ENCODE data around the gene ZNF223.

Gene ZNF223

DNA sequence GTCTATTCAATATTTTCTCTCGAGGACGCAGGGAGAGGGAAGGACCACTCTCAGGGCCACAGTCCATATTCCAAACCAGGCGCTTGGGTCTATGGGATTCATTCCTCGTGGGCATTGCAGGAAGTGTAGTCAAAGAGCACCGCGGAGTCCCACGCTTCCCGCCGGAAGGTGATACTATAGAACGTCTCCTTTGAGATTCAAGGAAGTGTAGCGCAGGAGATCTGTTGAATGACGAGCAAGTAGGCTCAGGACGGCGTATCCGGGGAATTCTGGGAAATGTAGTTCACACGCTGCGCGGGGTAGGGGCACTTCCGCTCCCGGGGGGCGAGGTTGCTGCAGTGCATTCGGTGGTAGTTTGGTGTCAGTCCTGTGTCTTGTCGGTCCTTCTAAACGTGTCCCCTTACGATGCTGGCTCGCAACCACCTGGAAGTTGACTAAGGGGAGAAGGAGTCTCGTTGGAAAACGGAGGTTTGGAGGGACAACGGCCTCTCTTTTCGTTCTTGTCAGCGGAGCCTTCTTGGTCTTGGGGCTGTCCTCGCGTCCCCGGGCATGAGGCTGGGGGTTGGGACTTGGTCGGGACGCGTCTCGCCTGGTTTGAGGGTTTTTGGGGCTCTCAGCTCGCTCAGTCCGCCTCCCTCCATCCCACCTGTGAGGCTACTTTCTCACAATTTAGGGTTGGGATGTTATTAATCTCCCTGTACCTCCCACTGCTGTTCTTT is 20.1 kb downstream of the ZNF223 start, which contains the start of gene ZNF284:
Gene ZNF284, plus strand, starts transcription at position 336 of the 719 bp plus-strand sequence. CDS start 4,231 bp downstream, outside the sequence.
- DNase-seq (ENCODE audit: low read depth in 2 of 2) = peak; percentile 74 to 75

DNA sequence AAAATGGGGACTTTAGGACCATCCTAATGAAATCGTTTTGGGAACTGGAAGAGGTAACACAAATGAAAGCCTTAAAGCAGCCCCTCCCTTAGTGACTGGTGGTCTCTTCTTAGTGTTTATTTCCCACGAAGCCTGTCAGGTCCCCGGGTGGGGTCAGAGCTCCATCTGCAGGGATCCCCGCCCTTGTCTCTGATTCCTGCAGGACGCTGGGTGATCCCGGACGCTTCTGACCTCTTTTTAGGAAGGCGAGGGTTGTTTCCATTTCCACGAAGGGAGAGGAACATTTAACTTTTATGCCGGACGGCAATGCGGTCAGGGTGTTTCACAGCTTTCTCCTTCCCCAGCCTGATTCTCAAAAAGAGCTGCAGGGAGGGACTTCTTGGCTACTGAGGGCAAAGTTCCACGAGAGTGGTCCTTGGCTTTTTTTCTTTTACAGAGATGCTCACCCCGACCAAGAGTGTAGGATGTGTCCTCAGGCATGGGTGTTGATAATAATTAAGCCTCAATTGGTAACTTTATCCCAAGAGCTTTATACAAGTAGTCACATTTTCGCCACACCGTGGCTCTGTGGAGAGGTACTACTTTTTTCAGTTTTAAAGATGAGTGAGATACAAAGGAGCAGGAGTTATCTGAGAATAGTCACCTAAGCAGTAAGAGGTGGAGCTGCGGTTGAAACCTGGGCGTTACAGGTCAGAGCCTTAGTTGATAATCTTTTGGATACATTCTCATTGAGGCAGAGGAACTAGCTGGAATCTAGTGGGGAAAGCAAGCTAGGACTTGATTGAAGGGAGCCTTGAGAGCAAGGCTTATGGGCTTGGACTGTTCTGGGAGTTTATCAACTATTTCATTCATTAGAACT is 20.9 kb downstream of the ZNF223 start:
- no peak for DNase-seq (ENCODE audit: low read depth in 2 of 2)

DNA sequence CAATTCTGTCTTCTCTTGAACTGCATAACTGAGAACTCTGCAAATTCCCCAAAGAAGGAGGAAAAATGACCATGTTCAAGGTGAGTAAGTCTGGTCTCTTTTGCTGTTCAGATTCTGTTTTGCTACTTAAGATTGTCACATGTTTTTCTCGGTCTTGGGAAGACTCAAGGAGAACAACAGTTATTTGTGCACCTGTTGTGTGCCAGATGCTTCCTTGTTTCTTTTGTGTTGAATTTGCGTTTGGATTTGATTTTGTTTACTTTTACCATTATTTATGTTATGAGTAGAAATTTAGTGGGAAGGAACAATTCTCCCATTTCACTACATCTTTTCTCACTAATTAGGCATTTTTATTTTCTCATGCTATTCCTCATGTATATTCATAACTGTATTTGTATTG is 24.5 kb downstream of the ZNF223 start:
- no peak for DNase-seq (ENCODE audit: low read depth in 2 of 2)

DNA sequence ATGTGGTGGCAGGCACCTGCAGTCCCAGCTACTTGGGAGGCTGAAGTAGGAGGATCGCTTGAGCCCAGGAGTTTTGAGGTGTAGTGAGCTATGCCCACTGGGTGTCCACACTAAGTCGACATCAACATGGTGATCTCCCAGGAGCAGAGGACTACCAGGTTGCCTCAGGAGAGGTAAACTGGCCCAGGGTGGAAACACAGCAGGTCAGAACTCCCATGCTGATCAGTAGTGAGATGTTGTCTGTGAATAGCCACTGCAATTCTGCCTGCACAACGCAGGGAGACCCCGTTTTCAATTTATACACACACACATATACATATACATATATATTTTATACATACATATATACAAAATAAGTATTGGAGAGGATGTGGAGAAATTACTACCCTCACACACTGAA is 40.3 kb downstream of the ZNF223 start:
- no peak for DNase-seq (ENCODE audit: low read depth in 2 of 2)

DNA sequence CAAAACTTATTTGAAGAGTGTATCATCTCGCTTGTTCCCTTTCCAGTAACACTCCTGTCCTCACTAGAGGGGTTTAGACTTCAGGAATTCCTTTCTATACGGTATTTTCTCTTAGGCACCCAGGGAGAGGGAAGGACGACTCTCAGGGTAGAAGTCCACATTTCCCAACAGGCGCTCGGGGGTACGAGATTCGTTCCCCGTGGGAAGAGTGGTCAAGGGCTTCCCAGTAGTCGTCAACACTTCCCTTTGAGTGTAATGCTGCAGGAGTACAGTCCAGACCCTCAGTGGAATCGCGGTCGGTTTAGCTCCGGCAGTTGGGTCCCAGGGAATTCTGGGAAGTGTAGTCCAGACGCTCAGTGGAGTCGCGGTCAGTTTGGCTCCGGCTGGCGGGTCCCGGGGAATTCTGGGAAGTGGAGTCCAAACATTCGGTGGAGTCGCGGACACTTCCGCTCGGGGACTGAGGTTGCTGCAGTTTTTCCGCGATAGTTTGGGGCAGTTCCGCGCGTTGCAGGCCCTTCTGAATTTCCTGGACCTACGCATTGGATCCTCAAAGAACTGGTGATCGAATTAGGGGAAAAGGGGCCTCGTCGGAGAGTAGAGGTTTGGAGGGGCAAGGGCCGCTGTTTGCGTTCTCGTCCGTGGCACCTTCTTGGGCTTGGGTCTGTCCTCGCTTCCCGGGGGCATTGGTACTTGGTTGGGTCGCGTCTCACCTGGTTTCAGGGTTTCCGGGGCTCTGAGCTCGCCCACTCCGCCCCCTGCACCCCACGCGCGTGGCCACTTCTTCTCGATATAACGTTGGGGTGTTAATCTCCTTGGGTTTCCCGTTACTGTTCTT is 42.3 kb downstream of the ZNF223 start, which contains the start of gene ZNF224:
Gene ZNF224, plus strand, starts transcription at position 431 of the 835 bp plus-strand sequence. CDS start 3,513 bp downstream, outside the sequence.
- peak; percentile 74 to 81 for DNase-seq (ENCODE audit: low read depth in 2 of 2)

DNA sequence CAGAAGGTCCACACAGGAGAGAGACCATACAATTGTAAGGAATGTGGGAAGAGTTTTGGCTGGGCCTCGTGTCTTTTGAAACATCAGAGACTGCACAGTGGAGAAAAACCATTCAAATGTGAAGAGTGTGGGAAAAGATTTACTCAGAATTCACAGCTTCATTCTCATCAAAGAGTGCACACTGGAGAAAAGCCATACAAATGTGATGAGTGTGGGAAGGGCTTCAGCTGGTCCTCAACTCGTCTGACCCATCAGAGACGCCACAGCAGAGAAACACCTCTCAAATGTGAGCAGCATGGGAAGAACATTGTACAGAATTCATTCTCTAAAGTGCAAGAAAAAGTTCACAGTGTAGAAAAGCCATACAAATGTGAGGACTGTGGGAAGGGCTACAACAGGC is 55.9 kb downstream of the ZNF223 start:
- no peak for DNase-seq (ENCODE audit: low read depth in 2 of 2)

DNA sequence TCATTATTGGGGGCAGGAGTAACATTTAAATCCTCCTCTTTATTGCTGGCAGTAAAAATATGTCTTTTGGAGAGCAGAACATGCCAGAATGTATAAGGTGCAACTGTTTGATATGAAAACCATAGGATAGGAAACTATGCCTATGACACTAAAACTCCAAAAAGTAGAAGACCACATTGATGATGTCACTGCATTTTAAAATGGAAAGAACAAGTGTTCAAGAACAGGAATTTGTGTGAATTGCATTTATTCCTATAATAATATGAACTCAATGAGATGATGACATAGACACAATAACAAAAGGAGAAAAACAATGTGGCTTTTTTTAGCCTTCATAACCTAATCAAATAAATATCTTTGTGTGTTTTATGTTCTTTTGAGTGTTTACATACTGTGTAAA is 57.6 kb downstream of the ZNF223 start:
- DNase-seq (ENCODE audit: low read depth in 2 of 2) = no peak

DNA sequence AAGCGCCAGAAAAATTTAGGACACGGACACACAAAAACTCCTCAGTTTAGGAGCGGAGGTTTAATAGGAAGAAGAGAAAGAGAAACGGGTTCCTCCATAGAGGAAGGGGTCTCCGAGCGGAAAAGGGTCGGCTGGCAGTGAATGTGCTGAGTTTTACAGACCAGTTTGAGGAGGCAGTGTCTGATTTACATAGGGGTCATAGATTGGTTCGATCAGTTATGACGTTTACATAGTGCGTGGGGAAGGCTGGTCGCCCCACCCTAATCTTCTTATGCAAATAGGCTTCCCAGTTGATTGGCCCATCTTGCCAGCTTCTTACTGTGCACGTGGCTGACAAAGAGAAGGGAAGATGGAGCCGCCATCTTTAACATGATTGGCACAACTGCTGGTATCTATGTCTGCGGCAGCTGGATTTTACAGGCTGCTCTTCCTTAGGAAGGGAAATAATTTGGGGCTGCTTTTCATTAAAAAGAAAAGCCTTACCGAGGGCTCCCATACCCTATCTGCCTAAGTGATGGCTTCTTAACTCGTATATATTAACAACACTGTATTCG is 60.2 kb downstream of the ZNF223 start:
- peak; percentile 53 to 56 for DNase-seq (ENCODE audit: low read depth in 2 of 2)

DNA sequence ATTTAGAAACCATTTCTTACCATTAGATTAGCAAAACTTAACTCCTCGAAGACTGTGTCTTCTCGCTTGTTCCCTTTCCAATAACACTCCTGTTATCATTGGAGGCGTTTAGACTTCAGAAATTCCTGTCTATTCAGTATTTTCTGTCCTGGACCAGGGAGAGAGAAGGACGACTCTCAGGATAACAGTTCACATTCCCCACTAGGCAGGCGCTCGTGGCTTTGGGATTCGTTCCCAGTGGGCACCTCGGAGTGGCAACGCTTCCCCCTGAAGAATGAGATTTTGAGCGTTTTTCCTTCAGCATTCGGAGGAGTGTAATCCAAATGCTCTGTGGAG is 60.9 kb downstream of the ZNF223 start:
- DNase-seq (ENCODE audit: low read depth in 2 of 2) = no peak

DNA sequence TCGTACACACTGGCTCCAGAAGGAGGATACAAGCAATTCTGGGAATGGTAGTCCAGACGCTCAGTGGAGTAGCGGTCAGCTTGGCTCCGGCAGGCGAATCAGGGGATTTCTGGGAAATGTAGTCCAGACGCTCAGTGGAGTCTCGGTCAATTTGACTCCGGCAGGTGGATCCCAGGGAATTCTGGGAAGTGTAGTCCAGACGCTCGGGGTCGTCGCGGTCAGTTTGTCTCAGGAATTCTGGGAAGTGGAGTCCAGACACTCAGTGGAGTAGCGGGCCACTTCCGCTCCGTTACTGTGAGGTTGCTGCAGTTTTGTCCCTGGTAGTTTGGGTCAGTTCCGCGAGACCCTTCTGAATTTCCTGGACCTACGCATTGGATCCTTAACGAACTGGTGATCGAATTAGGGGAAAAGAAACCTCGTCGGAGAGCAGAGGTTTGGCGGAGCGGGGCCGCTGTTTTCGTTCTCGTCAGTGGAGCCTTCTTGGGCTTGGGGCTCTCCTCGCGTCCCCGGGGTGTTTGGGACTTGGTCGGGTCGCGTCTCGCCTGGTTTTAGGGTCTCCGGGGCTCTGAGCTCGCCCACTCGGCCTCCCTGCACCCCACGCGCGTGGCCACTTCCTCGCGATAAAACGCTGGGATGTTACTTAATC is 61.4 kb downstream of the ZNF223 start, which contains the start of gene ZNF225:
Gene ZNF225, plus strand, starts transcription at position 262 of the 646 bp plus-strand sequence. CDS start 2,429 bp downstream, outside the sequence.
- peak; percentile 95 to 97 for DNase-seq (ENCODE audit: low read depth in 2 of 2)

DNA sequence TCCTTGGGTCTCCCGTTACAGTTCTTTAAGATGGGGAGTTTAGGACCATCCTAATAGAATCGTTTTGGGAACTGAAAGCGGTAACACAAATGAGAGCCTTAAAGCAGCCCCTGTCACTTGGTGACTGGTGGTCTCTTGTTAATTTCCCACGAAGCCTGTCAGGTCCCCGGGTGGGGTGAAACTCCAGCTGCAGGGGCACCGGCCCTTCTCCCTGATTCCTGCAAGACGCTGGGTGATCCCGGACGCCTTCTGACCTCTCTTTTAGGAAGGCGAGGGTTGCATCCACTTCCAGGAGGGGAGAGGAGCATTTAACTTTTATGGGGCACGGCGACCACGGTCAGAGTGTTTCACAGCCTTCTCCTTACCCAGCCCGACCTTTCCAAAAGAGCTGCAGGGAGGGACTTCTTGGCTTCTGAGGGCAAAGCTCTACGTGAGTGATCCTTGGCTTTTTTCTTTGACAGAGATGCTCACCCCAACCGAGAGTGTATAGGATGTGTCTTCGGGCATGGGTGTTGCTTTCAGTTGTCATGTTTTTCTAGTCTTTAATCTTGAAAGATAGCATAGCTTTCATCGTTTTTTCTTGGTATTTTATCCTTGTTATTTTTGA is 62.1 kb downstream of the ZNF223 start:
- no peak for DNase-seq (ENCODE audit: low read depth in 2 of 2)

Data from fibroblast of skin of left biceps (primary cell).